Gastrocnemius medialis (tissue), 4 donors: ENCODE results near the gene DCAF11.

Source experiments
- POLR2A ChIP-seq, 2 donors: fragments of 450-650 bp; IDR thresholded peaks; one replicate each; pipeline ENCODE4 v1.6.1; 2017; ENCODE audit warnings: antibody characterized with exemption in 2 of 2, mild to moderate bottlenecking in 2 of 2, moderate library complexity in 2 of 2
- TF ChIP-seq, protein P1 (sequence below), 5 experiments: fragments of 450-650 bp in 3 of 5; fragments of 200-600 bp in 2 of 5; sonication (generic) in 2 of 5; IDR thresholded peaks in 4 of 5; conservative IDR thresholded peaks in 1 of 5; 1 replicate in 4 of 5; 2 replicates in 1 of 5; pipeline ENCODE4 v1.5.1; 2016 to 2019; ENCODE audit warnings: antibody characterized with exemption in 5 of 5, mild to moderate bottlenecking in 3 of 5, moderate library complexity in 3 of 5

DNA sequence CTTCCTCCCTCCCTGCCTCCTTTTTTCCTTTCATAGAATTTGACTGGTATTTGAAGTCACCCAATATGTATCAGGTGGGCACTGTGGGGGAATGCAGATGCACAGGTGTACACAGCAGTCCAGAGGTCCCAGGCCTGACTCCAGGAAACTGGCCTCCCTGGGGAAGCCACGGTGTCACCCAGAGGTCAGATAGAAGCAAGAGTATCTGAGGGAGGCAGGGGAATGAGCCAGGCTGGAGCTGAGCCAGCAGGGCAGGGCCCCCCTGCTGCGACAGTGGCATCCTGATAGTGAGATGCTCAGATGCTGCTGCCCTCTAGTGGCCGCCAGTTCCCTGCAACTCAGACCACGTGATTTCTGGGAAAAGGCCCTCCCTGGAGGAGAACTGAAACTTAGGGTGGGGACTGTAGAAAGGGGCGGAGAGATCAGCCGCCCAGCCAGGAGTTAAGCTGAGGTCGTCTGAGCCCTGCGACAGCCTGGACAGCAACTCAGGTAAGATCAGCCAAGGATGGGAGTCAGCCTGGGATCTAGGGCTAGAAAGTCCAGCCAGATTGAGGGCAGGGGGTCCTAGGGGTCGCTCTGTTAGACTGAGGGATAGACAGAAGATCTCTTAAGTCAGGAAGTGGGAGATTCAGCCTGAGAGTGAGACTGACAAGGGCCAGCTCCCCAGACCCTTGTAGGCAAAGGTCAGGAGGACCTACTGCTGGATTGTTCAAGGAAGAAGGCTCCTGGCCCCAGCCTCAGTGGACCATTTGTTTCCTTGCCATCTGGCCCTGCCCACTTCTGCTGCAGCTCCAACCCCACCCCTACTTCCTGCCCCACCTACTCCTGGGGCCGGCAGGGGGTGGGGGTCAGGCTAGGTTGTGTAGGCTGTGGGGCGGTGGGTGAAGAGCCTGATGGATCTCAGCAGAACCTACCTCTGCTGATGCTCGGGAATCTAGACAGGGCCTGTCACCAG is 46.5 kb downstream of the DCAF11 start, which contains the start of gene IRF9:
- TF ChIP-seq, protein P1, sequence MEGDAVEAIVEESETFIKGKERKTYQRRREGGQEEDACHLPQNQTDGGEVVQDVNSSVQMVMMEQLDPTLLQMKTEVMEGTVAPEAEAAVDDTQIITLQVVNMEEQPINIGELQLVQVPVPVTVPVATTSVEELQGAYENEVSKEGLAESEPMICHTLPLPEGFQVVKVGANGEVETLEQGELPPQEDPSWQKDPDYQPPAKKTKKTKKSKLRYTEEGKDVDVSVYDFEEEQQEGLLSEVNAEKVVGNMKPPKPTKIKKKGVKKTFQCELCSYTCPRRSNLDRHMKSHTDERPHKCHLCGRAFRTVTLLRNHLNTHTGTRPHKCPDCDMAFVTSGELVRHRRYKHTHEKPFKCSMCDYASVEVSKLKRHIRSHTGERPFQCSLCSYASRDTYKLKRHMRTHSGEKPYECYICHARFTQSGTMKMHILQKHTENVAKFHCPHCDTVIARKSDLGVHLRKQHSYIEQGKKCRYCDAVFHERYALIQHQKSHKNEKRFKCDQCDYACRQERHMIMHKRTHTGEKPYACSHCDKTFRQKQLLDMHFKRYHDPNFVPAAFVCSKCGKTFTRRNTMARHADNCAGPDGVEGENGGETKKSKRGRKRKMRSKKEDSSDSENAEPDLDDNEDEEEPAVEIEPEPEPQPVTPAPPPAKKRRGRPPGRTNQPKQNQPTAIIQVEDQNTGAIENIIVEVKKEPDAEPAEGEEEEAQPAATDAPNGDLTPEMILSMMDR (IDR thresholded peaks at IDR 0.05 in 4 of 5, conservative IDR thresholded peaks at IDR 0.05 in 1 of 5): peak; percentile 90 to 95 (median 94)
- TF ChIP-seq POLR2A (IDR thresholded peaks at IDR 0.05): peak; percentile 14 to 49
